Mammary epithelial cell (primary cell): ENCODE data around the gene TFCP2L1.

ENCODE experiments used
- CTCF ChIP-seq, 2 donors: IDR thresholded peaks in 1 of 2; conservative IDR thresholded peaks in 1 of 2; 2 replicates each; pipeline ENCODE4 v1.5.1; 2011 to 2012; ENCODE audit warnings: inconsistent platforms in 2 of 2, low read length in 2 of 2, mild to moderate bottlenecking in 2 of 2, control low read depth in 1 of 2, low read depth in 1 of 2; ENCODE audit not compliant: insufficient read depth in 1 of 2; ENCODE audit errors: extremely low read depth in 1 of 2
- EZH2 ChIP-seq: IDR thresholded peaks from 2 replicates; pipeline ENCODE4 v1.6.1; 2012; ENCODE audit warnings: low read length, inconsistent platforms, borderline replicate concordance

- TF ChIP-seq CTCF (conservative IDR thresholded peaks at IDR 0.05 in 1 of 2, IDR thresholded peaks at IDR 0.05 in 1 of 2; ENCODE audit: extremely low read depth in 1 of 2, insufficient read depth in 1 of 2, low read depth in 1 of 2, low read length in 2 of 2) (no peak), EZH2 (no peak)
These were observed 93.5 kb downstream of the TFCP2L1 start for GRCh38 chr2:121191191-121192170.
